ENCODE data around the gene CACNA2D3.
"Not testable (repeated sequence)": the region's sequence is repeated elsewhere in the genome, so short reads cannot be mapped to it uniquely, and the experiment has no call there.

CACNA2D3 gene

GRCh38 chr3:54600441-54601204 lies 478.3 kb downstream of the CACNA2D3 start:
- no peak for DNase-seq

DNA sequence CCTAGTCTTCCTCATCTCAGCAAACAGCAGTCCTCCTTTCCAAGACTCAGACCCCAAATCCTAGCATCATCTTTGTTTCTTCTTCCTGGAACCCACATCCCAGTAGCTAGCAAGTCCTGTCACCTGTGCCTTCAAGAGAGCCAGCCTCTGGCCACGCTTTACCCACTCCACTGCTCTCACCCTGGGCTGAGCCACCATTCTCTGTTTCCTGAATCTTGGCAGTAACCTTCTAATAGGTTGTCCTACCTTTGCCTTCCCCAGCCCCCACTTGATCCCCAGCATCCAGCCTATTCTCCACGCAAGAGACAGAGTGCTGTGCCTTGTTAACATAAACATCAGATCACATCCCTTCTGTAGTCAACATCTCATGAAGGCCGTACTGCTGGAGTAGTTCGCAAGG lies 482.1 kb downstream of the CACNA2D3 start:
- no peak for DNase-seq

- DNase-seq, result no peak
These were observed 485.7 kb downstream of the CACNA2D3 start for GRCh38 chr3:54608041-54608440.

DNA sequence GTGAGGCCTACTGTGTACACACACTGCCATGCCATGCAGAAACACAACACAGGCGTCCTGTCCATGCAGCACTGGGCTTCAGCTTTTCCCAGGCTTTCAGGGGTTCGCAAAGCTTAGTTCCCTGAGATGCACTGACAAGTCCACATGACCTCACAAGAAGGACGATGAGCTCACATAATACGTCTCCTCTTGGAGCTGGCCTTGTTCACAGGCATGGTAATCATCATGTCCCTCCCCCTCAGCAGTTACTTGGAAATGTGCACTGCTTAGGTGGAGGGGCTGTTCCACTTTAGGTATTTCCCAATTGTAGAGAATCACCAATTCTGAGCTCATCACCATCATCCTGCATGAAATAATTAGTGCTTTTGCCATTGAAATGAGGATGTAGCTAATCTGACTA lies 496.7 kb downstream of the CACNA2D3 start:
- DNase-seq, result no peak

DNA sequence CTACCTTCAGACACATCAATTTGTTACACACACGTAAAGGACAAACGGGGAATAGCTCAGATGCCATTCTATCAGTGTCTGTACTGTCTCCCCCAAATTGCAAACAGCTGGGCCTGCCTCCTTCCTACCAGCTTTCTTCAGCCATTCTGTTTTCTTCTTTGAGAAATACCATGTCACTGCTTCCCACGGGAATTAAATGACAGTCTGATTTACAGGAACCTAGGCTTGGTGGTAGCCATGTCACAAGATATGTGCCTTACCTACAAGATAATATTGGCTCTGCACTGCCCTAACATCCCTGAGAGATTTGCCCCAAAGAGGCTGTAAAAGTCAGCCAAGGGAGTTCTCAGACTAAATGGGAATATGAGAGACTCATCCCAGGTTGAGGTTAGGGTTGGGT lies 497.2 kb downstream of the CACNA2D3 start:
- no peak for DNase-seq

- DNase-seq, result no peak
These were observed 498.8 kb downstream of the CACNA2D3 start for GRCh38 chr3:54621184-54621583.

DNA sequence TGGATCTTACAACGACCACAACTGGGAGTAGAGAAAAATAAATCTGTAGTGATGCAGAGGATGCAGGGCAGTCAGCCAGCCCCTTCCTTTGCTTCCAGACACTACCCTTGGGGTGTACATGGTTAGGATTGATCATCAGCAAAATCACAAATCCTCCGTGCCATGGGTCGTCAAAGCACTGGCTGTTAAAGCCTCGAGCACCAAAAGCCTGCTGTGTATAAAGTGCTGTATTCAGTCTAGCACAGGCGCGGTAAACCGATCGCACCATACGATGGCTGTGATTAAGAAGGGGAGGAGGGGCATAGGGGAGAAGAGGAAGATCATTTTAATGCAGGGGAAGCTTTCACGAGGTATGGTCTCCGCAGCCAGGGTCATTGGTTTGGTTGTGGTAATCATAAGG lies 500.3 kb downstream of the CACNA2D3 start:
- no peak for DNase-seq

DNA sequence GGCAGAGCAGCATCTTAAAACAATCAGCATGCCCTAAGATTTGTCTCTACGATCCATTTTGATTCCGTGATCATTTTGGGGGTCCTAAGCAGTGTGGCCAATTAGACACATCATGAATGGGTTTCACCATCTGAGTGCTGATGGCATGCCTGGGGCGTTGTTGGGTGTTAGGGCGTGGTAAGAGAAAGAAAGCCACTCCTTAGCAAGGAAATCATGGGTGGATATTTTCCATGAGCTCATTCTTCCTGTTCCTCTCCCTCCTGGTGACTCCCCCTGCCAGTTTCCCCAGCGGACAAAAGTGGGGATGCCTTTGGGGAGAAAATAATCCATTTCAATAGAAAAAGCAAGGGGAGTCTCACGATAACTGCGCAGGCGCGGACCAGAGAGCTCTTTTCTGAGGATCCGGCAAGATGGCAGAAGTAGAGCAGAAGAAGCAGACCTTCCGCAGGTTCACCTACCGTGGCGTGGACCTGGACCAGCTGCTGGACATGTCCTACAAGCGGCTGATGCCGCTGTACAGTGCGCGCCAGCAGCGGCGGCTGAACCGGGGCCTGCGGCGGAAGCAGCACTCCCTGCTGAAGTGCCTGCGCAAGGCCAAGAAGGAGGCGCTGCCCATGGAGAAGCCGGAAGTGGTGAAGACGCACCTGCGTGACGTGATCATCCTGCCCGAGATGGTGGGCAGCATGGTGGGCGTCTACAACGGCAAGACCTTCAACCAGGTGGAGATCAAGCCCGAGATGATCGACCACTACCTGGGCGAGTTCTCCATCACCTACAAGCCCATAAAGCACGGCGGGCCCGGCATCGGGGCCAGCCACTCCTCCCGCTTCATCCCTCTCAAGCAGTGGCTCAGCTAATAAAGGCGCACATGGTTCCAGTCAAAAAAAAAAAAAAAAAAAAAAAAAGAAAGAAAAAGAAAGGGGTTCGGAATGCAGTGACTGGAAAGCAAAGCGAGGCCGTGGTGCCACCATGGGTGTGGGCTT lies 503.7 kb downstream of the CACNA2D3 start:
- DNase-seq, result no peak

- DNase-seq, result no peak
These were observed 506.6 kb downstream of the CACNA2D3 start for GRCh38 chr3:54628888-54629441.

DNA sequence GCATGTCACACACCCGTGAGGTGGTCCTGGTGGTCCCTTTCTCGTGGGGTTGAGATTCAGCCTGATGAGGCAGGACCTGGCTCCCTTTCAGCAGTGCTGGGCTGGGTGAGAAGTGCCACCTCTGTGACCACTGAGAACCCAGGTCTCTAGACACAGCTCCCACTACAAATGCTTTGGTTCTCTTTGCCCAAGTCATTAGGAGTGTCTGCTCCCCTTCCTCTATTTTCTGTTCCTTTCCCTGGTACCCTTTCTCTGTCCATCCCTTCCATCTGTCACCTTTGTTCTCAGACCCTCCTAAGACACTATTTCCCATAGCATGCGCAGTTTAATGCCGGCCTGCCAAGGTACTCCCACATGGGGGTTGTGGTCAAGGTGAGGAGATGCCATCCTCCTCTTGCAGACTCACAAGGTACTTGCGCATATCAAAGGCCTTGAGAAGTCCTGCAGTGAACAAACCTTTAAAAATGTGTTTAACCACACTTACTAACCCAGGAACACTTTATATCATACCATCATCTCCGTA lies 507.8 kb downstream of the CACNA2D3 start:
- DNase-seq, result no peak

- DNase-seq, result not testable (repeated sequence)
These were observed 508.6 kb downstream of the CACNA2D3 start for GRCh38 chr3:54631001-54631400.

DNA sequence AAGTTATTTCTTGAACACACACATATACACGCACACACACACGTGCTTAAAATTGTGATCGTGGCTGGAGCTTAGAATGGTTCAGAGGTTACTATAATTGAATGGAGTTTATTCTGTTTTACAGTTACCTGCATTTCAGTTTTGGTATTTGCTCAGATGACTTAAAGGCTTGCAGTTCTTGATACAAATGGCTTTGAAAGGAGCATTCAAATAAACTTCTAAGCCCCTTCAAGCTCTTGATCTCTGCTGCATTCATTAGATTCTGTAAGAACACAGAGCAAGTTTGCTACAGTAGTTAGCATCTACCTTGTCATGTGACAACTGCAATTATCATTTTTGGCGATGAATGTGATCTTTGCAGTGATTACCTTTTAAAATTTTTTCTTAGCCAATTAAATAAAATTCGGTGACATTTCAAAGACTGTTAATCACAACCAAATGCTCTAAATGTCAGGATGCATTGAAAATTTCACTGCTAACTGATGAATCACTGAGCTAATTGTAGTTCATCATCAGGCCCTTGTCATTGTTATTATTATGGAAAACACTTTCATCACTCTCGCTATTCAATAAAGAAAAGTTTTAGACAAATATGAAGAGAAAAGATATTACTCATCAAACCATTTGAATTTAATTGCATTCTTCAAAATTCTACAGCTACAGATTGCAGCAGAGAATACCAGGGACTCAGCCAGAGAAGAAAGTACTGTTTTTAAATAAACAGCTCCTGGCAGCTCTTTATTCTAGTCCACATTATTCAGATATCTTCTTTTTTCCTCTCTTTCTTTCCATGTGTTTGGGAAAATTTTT lies 509.4 kb downstream of the CACNA2D3 start:
- no peak for DNase-seq

GRCh38 chr3:54632326-54632665 lies 509.9 kb downstream of the CACNA2D3 start:
- DNase-seq, result no peak

GRCh38 chr3:54632834-54633233 lies 510.5 kb downstream of the CACNA2D3 start:
- no peak for DNase-seq

DNA sequence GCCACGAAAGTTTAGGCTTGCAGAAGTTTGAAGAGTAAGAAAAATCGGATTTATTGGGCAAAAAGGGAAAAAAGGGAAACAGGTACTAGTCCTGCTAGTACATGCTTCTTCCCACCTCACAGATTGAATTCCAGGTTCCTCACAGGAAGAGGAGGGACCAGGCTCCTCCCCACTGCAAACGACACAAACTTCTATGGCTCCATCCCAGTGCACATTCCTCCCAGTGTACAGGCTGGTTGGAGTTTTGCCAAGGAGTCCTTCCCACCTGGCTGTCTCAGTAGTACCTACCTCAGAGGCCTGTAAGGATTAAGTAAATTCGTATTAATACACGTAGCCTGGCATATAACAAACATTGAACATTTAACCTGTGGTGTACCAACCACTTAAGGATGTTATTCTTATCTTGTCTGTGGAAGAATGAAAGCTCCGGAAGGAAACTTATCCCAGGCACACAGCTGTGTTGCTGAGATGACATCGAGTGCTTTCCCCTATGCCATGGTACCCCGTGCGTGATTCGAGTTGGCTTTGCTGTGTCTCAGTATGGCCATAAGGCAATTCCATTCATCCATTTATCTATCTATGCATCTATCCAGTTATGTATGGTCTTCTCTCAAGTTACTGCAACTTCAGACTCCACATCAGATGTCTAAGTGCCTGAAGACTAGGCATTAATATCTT lies 511.2 kb downstream of the CACNA2D3 start:
- DNase-seq, result no peak

DNA sequence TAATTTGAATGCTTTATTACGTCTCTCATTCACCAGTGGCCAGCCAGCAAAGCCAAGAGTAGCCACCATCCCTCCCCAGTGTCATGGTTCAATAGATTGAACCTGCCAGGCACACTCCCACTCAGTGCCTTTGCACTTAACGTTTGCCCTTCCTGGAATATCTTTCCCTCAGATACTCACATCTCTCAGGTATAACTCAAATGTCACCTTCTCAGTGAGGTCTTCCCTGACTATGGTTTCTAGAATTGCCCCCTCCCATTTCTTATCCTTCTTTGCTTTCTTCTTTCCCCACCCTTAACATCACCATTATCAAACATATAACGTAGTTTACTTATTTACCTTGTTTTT lies 511.7 kb downstream of the CACNA2D3 start:
- no peak for DNase-seq

- DNase-seq, result not testable (repeated sequence)
These were observed 517.5 kb downstream of the CACNA2D3 start for GRCh38 chr3:54639790-54640372.

DNA sequence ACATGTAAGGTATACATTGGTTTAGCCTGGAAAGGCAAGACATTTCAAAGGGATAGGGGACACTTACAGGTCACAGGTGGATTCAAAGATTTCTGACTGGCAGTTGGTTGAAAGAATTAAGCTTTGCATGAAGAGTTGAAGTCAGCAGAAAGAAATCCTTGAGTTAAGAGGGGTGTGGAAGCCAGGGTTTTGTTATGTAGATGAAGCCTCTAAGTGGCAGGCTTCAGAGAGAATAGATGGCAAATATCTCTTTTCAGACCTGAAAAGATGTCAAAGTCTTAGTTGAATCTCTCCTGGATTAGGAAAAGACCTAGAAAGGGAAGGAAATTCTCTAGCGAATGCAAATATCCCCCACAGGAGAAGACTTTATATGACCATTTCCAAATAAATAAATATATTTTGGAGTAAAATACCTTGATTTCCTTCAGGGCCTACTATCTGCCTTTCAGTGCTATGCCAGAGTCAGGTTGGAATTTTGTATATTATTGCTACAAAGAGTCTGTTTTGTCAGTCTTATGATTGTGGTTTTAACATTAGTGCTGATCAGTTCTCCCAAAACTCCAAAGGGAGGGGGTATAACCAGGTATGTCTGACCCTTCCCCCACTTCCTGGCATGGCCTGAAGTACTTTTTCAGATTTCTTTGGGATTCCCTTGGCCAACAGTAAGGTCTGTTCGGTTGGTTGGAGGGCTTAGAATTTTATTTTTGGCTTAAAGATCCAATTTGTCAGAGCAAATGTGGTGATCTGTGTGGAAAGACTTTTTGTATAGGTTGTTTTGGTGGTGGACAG lies 519.1 kb downstream of the CACNA2D3 start:
- DNase-seq, result no peak

- DNase-seq, result no peak
These were observed 519.8 kb downstream of the CACNA2D3 start for GRCh38 chr3:54642147-54642546.

- DNase-seq, result no peak
These were observed 525.4 kb downstream of the CACNA2D3 start for GRCh38 chr3:54647721-54648120.

DNA sequence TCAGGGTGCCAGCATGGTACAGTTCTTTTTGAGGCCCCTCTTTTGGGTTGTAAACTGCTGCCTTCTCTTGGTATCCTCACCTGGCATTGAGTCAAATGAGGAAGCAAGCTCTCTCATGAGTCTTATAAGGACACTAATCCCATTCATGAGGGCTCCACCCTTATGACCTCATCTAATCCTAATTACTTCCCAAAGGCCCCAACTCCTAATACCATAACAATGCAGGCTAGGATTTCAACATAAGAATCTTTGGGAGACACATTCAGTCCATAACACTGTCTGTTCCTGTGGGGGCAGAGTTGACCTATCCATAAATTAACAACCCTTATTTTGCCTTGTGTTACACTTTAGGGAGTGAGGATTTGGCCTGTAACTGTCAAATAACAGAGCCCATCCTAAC lies 527.2 kb downstream of the CACNA2D3 start:
- no peak for DNase-seq
